NCI-H2081 (cell line): Measurements from ENCODE around the gene ELOVL6.
A peak's percentile ranks its signal among the peaks of the same experiment; 100 is the strongest.
"Not testable (repeated sequence)": the region's sequence is repeated elsewhere in the genome, so short reads cannot be mapped to it uniquely, and the experiment has no call there.

Source experiments
- DNase-seq, 2 experiments: peaks; one replicate each; lab custom pipeline; 2025; lab: John Stamatoyannopoulos, UW

The ELOVL6 gene

GRCh38 chr4:110124711-110125110 is 73.7 kb downstream of the ELOVL6 start:
- DNase-seq: no peak

- DNase-seq: no peak
These were observed 76.2 kb downstream of the ELOVL6 start for GRCh38 chr4:110122201-110122600.

- DNase-seq: no peak
These were observed 77.9 kb downstream of the ELOVL6 start for GRCh38 chr4:110120506-110120905.

GRCh38 chr4:110119880-110120279 is 78.5 kb downstream of the ELOVL6 start:
- no peak for DNase-seq

- no peak for DNase-seq
These were observed 79.1 kb downstream of the ELOVL6 start for GRCh38 chr4:110119337-110119736.

- no peak for DNase-seq
These were observed 86.4 kb downstream of the ELOVL6 start for GRCh38 chr4:110112056-110112455.

- DNase-seq: no peak
These were observed 89.0 kb downstream of the ELOVL6 start for GRCh38 chr4:110109455-110109854.

GRCh38 chr4:110108960-110109359 is 89.5 kb downstream of the ELOVL6 start:
- DNase-seq: no peak

GRCh38 chr4:110108422-110108821 is 90.0 kb downstream of the ELOVL6 start:
- no peak for DNase-seq

GRCh38 chr4:110107866-110108265 is 90.5 kb downstream of the ELOVL6 start:
- DNase-seq: no peak

GRCh38 chr4:110106931-110107296 is 91.5 kb downstream of the ELOVL6 start:
- no peak for DNase-seq

- DNase-seq: peak in 1 of 2 experiments; percentile 37
These were observed 93.8 kb downstream of the ELOVL6 start for GRCh38 chr4:110104661-110105060.

- DNase-seq: no peak
These were observed 98.8 kb downstream of the ELOVL6 start for GRCh38 chr4:110099638-110100037.

GRCh38 chr4:110096405-110096804 is 102.0 kb downstream of the ELOVL6 start:
- DNase-seq: no peak

GRCh38 chr4:110092646-110093045 is 105.8 kb downstream of the ELOVL6 start:
- DNase-seq: no peak

- DNase-seq: no peak
These were observed 106.8 kb downstream of the ELOVL6 start for GRCh38 chr4:110091434-110092140.

- DNase-seq: no peak
These were observed 109.7 kb downstream of the ELOVL6 start for GRCh38 chr4:110088670-110089069.

- DNase-seq: peak in 1 of 2 experiments; percentile 68
These were observed 111.2 kb downstream of the ELOVL6 start for GRCh38 chr4:110087070-110087708.

GRCh38 chr4:110085131-110085530 is 113.3 kb downstream of the ELOVL6 start:
- DNase-seq: peak in 1 of 2 experiments; percentile 1

- DNase-seq: no peak
These were observed 114.3 kb downstream of the ELOVL6 start for GRCh38 chr4:110084154-110084553.

GRCh38 chr4:110078148-110078547 is 120.3 kb downstream of the ELOVL6 start:
- DNase-seq: not testable (repeated sequence)

GRCh38 chr4:110076828-110077227 is 121.6 kb downstream of the ELOVL6 start:
- not testable (repeated sequence) for DNase-seq

- DNase-seq: no peak
These were observed 122.5 kb downstream of the ELOVL6 start for GRCh38 chr4:110075891-110076290.
